Fibroblast of skin of right biceps (primary cell): Measurements from ENCODE around the gene PEX11G.

Experiments
- DNase-seq: peaks from one replicate; pipeline ENCODE4 v3.0.0-alpha.2; 2013

PEX11G gene

GRCh38 chr19:7428651-7429113 is 60.2 kb downstream of the PEX11G start:
- no peak for DNase-seq

DNA sequence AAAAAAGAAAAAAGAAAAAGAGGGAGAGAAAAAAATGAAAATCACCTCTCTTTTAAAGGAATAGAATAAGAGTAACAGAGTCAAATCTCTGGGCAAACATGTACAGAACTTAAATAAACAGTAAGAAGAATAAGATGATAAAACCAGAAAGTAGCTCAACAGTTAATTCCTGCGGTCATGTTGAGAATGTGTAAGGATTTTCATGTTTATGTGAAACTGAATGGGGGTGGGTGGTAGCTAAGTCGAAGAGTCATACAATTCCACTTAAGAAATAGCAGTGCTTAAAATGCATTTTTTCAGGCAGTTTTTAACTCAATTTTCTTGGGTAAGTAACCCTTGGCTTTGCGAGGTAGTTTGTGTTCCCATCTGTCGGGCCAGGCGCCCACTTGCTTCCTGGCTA is 60.9 kb downstream of the PEX11G start:
- DNase-seq: no peak

DNA sequence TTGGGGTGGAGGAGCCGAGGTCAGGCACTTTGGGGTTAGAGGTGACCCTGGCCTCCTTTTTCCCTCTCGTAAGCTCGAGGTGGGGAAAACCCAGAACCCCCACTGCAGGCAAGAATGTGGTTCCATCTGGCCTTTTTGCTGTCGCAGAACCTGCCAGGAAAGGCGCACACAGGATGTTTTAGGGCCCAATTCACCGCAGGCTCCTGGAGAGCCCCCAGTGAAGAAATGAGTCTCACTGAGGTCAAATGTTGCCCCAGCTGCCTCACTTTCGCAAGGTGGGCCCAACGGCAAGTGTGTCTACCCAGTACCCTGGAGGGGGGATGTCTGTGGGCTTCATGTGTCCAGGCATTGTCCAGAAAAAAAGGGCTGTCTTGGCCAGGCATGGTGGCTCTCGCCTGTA is 61.8 kb downstream of the PEX11G start:
- DNase-seq: no peak
